Spinal cord (tissue), 10 donors: Measurements from ENCODE around the gene GIMAP1. TPM values are rescaled to one million over a fixed set of nuclear protein-coding genes. Genes with fewer than 3 reads are reported as not detected.

Experiments
- DNase-seq, 6 donors: peaks; one replicate each; pipeline versions ENCODE4 v3.0.0 to v3.0.0-alpha.2; 2013 to 2015; ENCODE audit warnings: low spot score in 6 of 6, low read depth in 4 of 6
- H3K27ac ChIP-seq: one replicate; pipeline ENCODE4 v1.5.1; 2013; ENCODE audit warnings: low read depth, low read length, control low read depth
- H3K27me3 ChIP-seq: one replicate; pipeline ENCODE4 v1.6.1; 2013; ENCODE audit warnings: low read length; ENCODE audit not compliant: control insufficient read depth, insufficient read depth
- H3K36me3 ChIP-seq: one replicate; pipeline ENCODE4 v1.6.1; 2013; ENCODE audit warnings: low read length; ENCODE audit not compliant: control insufficient read depth, insufficient read depth
- H3K4me1 ChIP-seq: one replicate; pipeline ENCODE4 v1.6.1; 2013; ENCODE audit warnings: low read length; ENCODE audit not compliant: control insufficient read depth, insufficient read depth
- H3K4me3 ChIP-seq: one replicate; pipeline ENCODE4 v1.5.1; 2013; ENCODE audit warnings: low read depth, low read length, control low read depth
- H3K9me3 ChIP-seq: one replicate; pipeline ENCODE4 v1.6.1; 2013; ENCODE audit warnings: low read length; ENCODE audit not compliant: control insufficient read depth, insufficient read depth
- WGBS: methylation state at CpG from one replicate; pipeline ENCODE4 v1.1.5; 2013; ENCODE audit warnings: missing lambda C conversion rate; ENCODE audit not compliant: insufficient coverage; 5-methylcytosine and 5-hydroxymethylcytosine counted together
- polyA plus RNA-seq, 2 donors: library from polyadenylated mRNA; unstranded; fragments of 120-200 nt; gene quantifications; one replicate each; pipeline ENCODE4 v1.2.1, GENCODE V29; 2013; ENCODE audit not compliant: insufficient read length in 2 of 2
- total RNA-seq, 2 donors: library from RNA; depleted of rRNA in 1 of 2; stranded (reverse); fragments of 120-200 nt in 1 of 2; fragments of >200 nt in 1 of 2; gene quantifications; one replicate each; pipeline versions ENCODE4 v1.2.3 to v1.2.4, GENCODE V29; 2013 to 2014
- donor health status: healthy.

The GIMAP1 gene
- total and polyA plus RNA-seq, 4 donors = 1.2 to 6.0 (median 2.8) TPM

DNA sequence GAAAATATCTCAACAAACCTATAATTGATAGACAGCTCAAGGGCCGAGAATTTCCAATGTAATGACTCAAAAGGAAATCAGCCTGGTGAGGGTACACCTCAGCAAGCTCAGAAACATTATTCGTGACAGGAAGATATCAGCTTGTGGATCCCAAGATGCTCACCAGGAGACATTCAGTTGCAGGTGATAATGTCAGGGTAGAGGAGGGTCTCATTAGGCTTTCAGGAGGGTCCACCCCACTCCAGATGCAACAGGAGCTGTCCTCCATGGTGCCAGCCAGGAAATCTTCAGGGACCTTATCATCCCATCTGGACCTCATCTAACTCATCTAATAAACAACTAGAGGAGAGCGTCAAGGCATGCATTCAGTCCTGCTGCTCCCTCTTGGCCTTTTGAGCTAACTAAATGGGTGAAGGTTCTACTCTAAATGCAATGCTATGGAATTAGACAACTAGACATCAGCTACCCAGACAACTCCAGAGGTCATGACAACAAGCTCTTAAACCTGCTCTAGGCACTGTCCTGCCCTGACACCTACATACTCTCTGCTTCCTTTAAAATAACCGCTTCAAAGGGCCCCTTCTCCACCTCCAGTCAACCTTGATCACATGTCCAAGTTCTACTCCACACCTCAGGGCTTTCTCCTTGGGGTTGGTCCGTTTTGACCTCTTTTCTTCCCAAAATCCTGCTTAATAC lies 16.5 kb downstream of the GIMAP1 start:
- WGBS = 77% methylated on average over 3 of the region's 5 CpGs
- DNase-seq = no peak
- H3K27ac ChIP-seq = no peak overlapping the region

DNA sequence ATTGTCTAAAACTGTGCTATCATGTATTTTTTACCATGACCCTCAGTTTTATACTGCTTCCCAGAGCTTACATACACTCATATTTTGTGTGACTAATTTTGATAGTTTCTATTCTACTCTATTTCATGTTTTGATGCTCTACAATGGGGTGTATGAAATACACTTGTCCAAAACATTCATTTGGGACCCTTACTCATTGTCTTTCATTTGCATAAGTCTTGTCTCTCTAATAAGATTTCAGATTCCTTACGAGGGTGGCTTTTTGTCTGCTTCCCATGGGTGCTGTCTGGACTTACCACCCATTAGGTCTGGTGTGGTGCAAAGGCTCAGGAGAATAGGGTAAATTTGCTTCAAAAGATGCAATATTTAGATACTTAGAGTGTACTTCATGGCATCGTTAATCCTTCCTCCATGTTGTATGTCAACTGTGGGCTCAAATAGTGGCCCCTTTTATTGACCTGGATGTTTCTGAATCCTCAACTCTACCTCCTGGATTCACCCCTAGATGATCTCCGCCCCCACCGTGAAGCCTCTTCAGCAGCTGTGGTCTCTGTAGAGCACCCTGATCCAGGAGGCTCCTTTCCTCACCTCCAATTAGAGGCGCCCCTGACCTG lies 17.2 kb downstream of the GIMAP1 start:
- H3K36me3 ChIP-seq = no peaks in the 10 kb centered on the region
- no peak for DNase-seq
- no peak overlapping the region for H3K27ac ChIP-seq
- no peaks in the 10 kb centered on the region for H3K4me1 ChIP-seq
- WGBS = 94% methylated on average over 2 of the region's 5 CpGs
- peaks cover 2% of the 10 kb centered on the region for H3K9me3 ChIP-seq
- H3K27me3 ChIP-seq = no peaks in the 10 kb centered on the region
- no peak overlapping the region for H3K4me3 ChIP-seq

More for the DNA sequence above, 16.5 kb downstream of the GIMAP1 start:
- Histone ChIP-seq H3K9me3 (peaks cover 2% of the 10 kb centered on the region), H3K4me3 (no peak overlapping the region), H3K4me1 (no peaks in the 10 kb centered on the region), H3K36me3 (no peaks in the 10 kb centered on the region), H3K27me3 (no peaks in the 10 kb centered on the region)

DNA sequence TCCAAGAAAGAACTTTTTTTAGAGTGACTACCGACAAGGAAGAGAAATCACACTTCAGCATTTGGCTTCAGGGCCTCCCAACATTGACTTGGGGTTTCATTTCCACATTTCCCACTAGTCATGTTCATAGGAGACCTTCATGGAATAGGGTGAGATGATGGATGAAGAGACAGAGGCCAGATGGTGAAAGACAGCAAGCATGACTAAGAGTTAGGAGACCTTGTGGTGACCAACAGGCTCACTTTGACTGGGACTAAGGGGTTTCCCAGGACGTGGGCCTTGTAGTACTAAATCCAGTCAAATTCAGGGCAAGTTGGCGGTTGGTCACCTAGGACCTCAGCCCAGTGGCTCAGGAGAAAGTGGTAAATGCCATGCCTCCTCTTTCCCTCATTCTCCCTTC lies 17.8 kb downstream of the GIMAP1 start:
- Histone ChIP-seq H3K36me3 (no peaks in the 10 kb centered on the region), H3K9me3 (no peaks in the 10 kb centered on the region), H3K4me1 (no peaks in the 10 kb centered on the region), H3K27me3 (no peaks in the 10 kb centered on the region), H3K4me3 (no peak overlapping the region), H3K27ac (no peak overlapping the region)
- WGBS = 92% methylated on average over 3 of the region's 3 CpGs
- DNase-seq = no peak

DNA sequence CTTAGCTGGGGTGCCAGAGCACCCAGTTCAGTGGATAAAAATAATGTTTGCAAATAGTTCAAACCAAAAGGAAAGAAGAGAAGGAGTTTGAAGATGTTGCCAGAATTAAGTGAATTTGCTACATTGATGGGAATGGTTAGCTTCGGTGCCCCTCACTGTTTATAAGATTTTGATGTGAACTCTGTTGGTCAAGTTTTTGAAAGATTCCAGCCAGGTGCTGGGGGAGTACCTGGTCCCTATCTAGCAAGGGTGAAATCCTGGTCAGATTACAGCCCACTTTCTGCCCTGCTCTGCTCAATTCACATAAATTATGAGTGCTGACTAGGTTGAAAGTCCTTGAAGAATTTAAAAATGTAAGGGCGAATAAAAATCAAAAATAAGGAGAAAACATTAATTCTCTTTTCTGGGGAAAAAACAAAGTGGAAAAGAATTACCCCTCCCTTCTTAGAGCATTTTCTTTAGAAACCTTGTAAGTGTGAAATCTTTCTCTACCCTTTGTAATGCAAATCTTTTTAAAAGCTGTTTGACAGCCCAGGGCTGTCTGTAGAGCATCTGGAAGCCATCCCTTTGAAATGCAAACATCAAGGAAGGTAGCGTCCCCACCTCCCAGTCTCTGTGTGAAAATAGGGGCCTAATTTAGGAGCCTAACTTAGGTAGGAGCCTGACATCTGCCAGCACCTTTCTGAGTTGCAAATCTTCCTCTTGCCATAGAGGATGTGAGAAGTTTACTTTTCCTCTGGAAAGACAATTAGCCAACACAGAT lies 19.4 kb downstream of the GIMAP1 start:
- H3K27me3 ChIP-seq = no peaks in the 10 kb centered on the region
- WGBS = 78% methylated on average over 1 of the region's 3 CpGs
- H3K9me3 ChIP-seq = no peaks in the 10 kb centered on the region
- DNase-seq = no peak
- no peak overlapping the region for H3K27ac ChIP-seq
- no peaks in the 10 kb centered on the region for H3K4me1 ChIP-seq
- no peak overlapping the region for H3K4me3 ChIP-seq
- H3K36me3 ChIP-seq = no peaks in the 10 kb centered on the region

DNA sequence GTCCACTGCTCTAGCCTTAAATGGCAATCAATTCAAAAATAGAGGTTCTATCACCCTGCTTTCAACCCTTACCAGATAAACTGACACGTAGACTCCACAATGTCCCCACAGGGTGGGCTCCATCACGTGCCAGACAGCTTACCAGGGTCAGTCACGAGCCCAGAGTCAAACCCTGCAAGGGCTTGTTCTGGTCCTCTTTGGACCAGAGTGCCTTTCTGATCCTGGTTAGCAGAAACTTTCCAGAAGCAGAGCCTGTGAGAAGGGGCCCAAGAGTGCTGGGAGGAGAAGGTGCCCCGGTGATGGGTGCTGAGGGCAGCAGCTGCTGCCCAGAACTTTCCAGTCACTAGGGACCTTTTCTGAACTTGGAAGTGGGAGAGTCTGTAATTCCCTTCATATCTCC lies 20.5 kb downstream of the GIMAP1 start:
- Histone ChIP-seq H3K4me3 (no peak overlapping the region), H3K27me3 (no peaks in the 10 kb centered on the region), H3K9me3 (no peaks in the 10 kb centered on the region), H3K27ac (peak overlapping the region; percentile 3), H3K4me1 (no peaks in the 10 kb centered on the region), H3K36me3 (no peaks in the 10 kb centered on the region)
- 75% methylated on average over 3 of the region's 4 CpGs for WGBS
- no peak for DNase-seq

DNA sequence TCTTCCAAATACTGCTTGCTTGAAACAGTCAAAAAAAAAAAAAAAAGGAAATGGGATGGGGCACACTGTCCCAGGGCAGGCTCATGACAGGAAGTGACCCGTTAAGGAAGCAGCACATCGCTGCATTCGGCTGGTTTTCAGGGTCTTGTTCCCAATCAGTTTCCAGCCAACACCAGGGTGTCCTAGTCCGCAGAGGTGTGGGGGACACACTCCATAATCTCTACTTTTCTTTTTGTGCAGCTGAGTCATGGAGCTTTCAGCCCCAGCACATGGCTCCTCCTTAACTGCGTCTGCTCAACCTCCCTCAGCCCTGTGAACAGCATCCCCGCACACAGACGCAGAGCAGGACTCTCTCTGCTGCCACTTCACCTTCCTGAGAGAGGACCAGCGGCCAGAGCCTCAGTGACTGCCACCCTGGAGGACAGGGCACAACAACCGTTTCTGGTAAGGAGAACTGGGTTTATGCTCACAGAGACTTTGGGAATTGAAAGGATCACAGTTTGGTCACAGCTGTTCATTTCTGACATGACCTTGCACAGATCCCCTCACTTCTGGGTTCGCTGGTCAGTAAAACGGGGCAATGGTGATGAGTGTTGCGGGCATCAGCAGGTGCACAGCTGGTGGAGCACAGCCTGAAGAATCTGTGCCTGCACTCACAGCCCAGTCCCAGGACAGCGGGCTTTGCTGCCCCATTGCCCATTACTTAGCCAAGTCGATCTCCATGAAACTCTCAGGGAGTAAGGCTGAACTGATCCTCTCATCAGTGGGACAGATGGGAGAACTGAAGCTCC lies 21.0 kb downstream of the GIMAP1 start, which contains the start of gene GIMAP5:
TSS of gene GIMAP5 (plus strand) at position 154 of the 791 bp plus-strand sequence. CDS start 3,467 bp downstream, outside the sequence.
- 71% methylated on average over 13 of the region's 14 CpGs for WGBS
- no peak for DNase-seq
- no peaks in the 10 kb centered on the region for H3K4me1 ChIP-seq
- H3K9me3 ChIP-seq = no peaks in the 10 kb centered on the region
- peak within 1 kb of the TSS; percentile 29 for H3K27ac ChIP-seq
- H3K27me3 ChIP-seq = no peaks in the 10 kb centered on the region
- peak within 1 kb of the TSS; percentile 24 for H3K4me3 ChIP-seq
- no peaks in the 10 kb centered on the region for H3K36me3 ChIP-seq

DNA sequence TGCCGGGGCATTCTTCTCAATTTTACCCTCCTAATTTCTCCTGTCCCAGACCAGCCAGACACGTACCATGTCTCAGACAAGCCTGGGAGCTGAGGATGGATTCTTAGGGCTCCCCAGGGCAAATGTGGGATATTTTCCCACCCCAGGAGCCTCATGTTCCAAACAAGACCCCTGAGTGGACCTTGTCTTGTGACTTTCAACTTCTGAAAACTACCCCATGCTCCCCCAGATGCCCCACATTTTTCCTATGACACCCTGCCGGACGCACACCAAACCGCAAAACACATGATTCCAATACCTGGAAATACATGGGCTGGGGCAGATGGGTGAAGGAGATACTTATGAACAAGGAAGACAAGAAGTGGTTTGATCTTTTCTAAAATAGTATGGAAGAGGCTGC lies 21.7 kb downstream of the GIMAP1 start:
- peaks cover under 1% of the 10 kb centered on the region for H3K4me1 ChIP-seq
- no peaks in the 10 kb centered on the region for H3K36me3 ChIP-seq
- 100% methylated on average over 1 of the region's 5 CpGs for WGBS
- no peaks in the 10 kb centered on the region for H3K27me3 ChIP-seq
- H3K9me3 ChIP-seq = no peaks in the 10 kb centered on the region
- peak overlapping the region; percentile 29 for H3K27ac ChIP-seq
- H3K4me3 ChIP-seq = peak overlapping the region; percentile 24
- DNase-seq = no peak

DNA sequence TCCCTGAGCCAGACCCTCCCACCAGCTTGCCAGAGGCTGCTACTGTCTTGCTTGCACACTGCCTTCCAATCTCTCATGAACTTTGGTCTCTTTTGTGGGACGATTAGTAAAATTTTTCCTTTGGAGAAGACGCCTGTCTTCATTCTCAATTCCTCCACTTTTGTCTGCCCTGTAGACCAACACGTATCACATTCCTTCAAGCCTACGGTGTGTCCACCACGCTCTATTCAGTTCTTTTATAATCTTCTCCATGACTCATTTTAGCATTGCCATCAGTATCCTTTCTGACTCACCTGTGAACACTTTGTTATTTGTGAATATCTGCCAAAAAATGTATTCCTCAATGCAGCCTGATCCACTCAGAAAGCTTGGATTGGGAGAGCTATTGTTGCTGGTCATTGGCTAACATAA lies 22.2 kb downstream of the GIMAP1 start:
- no peak for DNase-seq
- Histone ChIP-seq H3K36me3 (no peaks in the 10 kb centered on the region), H3K4me1 (peaks cover 4% of the 10 kb centered on the region), H3K9me3 (no peaks in the 10 kb centered on the region), H3K27ac (no peak overlapping the region), H3K27me3 (no peaks in the 10 kb centered on the region), H3K4me3 (no peak overlapping the region)
- WGBS = 72% methylated on average over 4 of the region's 5 CpGs

DNA sequence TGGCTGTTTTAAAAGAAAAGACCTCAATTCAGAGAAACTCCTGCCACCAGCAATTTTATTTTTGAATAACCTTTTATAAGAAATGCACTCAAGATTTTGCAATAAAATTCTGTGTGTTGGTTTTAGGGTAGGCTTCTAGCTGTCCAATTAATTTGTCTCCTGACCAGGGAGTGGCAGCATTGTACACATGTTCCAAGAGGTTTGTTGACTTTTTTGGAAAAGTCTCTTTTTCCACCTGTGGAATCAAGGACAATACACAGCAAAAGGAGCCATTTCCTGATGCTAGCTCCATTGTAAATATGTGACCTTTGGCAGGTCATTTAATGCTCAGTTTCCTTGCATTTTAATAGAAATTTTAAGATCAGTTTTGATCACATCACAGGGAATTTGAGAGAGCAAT lies 22.6 kb downstream of the GIMAP1 start:
- Histone ChIP-seq H3K9me3 (no peaks in the 10 kb centered on the region), H3K4me1 (peaks cover 4% of the 10 kb centered on the region), H3K36me3 (no peaks in the 10 kb centered on the region), H3K27ac (no peak overlapping the region), H3K4me3 (no peak overlapping the region), H3K27me3 (no peaks in the 10 kb centered on the region)
- no peak for DNase-seq
